GM12878 (cell line): ENCODE results near the gene USP51. TPM values are rescaled to one million over a fixed set of nuclear protein-coding genes. Genes with fewer than 3 reads are reported as not detected.

Experiments used
- ATAC-seq: fragments of 200-7000 bp; cut with Tn5 transposase; 3 replicates; pipeline ENCODE4 v1.9.1; 2020; ENCODE audit warnings: mild to moderate bottlenecking, moderate library complexity
- BruUV-seq: library from RNA; stranded (reverse); fragments of 400-500 nt; replicated peaks from 2 replicates; lab custom pipeline; 2021; lab: Mats Ljungman, UMichigan
- CTCF ChIA-PET: fragments of 300-600 bp; sonication (Branson Sonifier 250); formaldehyde crosslinking; extraction: SDS; loops from one replicate; lab custom pipeline; 2021; ENCODE audit warnings: inconsistent platforms; lab: Yijun Ruan, JAX
- POLR2A ChIA-PET: fragments of 350-600 bp; formaldehyde crosslinking; extraction: SDS; loops from one replicate; lab custom pipeline; 2021; ENCODE audit warnings: inconsistent platforms; lab: Charles Lee
- RAD21 ChIA-PET: fragments of 300-600 bp; sonication (Branson Sonifier 250); formaldehyde crosslinking; loops from one replicate; lab custom pipeline; 2023; ENCODE audit warnings: antibody characterized with exemption; ENCODE audit not compliant: unreplicated experiment; lab: Charles Lee
- SMC1A ChIA-PET: fragments of 300-600 bp; sonication (Branson Sonifier 250); formaldehyde crosslinking; loops from one replicate; lab custom pipeline; 2023; ENCODE audit not compliant: unreplicated experiment, uncharacterized antibody; lab: Charles Lee
- DNase-seq: peaks from one replicate; pipeline ENCODE4 v3.0.0-alpha.2; 2011; ENCODE audit warnings: low read depth, low spot score
- FAIRE-seq: peaks from 3 replicates; lab custom pipeline; 2011; peaks lifted over from hg19 to GRCh38; lab: Jason Lieb, UNC
- H2AFZ ChIP-seq: 2 replicates; pipeline ENCODE4 v1.6.0; 2011; ENCODE audit warnings: low read depth, low read length, control low read depth; ENCODE audit not compliant: control insufficient read depth
- H3K27ac ChIP-seq: 2 replicates; pipeline ENCODE4 v1.5.1; 2011; ENCODE audit warnings: control low read depth; ENCODE audit not compliant: control insufficient read depth, insufficient read depth
- H3K27me3 ChIP-seq, 2 experiments: replicated peaks in 1 of 2; 2 replicates each; pipeline versions ENCODE4 v1.6.0 to v1.6.1; 2011; ENCODE audit warnings: low read length in 1 of 2; ENCODE audit not compliant: control insufficient read depth in 2 of 2, insufficient read depth in 2 of 2
- H3K36me3 ChIP-seq, 2 experiments: 2 replicates each; pipeline ENCODE4 v1.5.1; 2011; ENCODE audit warnings: low read length in 1 of 2; ENCODE audit not compliant: control insufficient read depth in 2 of 2, insufficient read depth in 2 of 2
- H3K4me1 ChIP-seq: 2 replicates; pipeline ENCODE4 v1.6.1; 2011; ENCODE audit warnings: mild to moderate bottlenecking, low read length, moderate library complexity, mixed read lengths; ENCODE audit not compliant: control insufficient read depth, insufficient read depth
- H3K4me2 ChIP-seq: 2 replicates; pipeline ENCODE4 v1.6.0; 2011; ENCODE audit warnings: control low read depth; ENCODE audit not compliant: control insufficient read depth, insufficient read depth
- H3K4me3 ChIP-seq: fragments of 200-600 bp; sonication (generic); 2 replicates; pipeline ENCODE4 v1.5.1; 2016
- H3K79me2 ChIP-seq: 2 replicates; pipeline ENCODE4 v1.6.0; 2011; ENCODE audit warnings: low read length; ENCODE audit not compliant: control insufficient read depth, insufficient read depth
- H3K9ac ChIP-seq: 2 replicates; pipeline ENCODE4 v1.8.0; 2011; ENCODE audit warnings: low read length, control low read depth, mixed read lengths; ENCODE audit not compliant: control insufficient read depth, insufficient read depth
- H3K9me3 ChIP-seq: replicated peaks from 3 replicates; pipeline ENCODE4 v1.5.1; 2011; ENCODE audit warnings: mild to moderate bottlenecking, low read length; ENCODE audit not compliant: control insufficient read depth, insufficient read depth
- H4K20me1 ChIP-seq: 2 replicates; pipeline ENCODE4 v1.6.0; 2011; ENCODE audit not compliant: control insufficient read depth, insufficient read depth
- BCL11A ChIP-seq: IDR thresholded peaks from 2 replicates; pipeline ENCODE4 v1.6.1; 2011; ENCODE audit warnings: low read depth, low read length
- LARP7 ChIP-seq: fragments of 450-650 bp; IDR thresholded peaks from 2 replicates; pipeline ENCODE4 v1.6.1; 2017; ENCODE audit warnings: mild to moderate bottlenecking
- NKRF ChIP-seq: fragments of 450-650 bp; conservative IDR thresholded peaks from 2 replicates; pipeline ENCODE4 v1.6.1; 2017; ENCODE audit warnings: mild to moderate bottlenecking, moderate library complexity
- RELA ChIP-seq: fragments of 450-650 bp; IDR thresholded peaks from 2 replicates; pipeline ENCODE4 v1.8.0; 2014; ENCODE audit warnings: borderline replicate concordance; ENCODE audit not compliant: partially characterized antibody
- SMC3 ChIP-seq: IDR thresholded peaks from 2 replicates; pipeline ENCODE4 v1.6.1; 2011; ENCODE audit warnings: low read length, improper control_type of control experiment, borderline replicate concordance
- ZNF24 ChIP-seq: fragments of 450-650 bp; IDR thresholded peaks from 2 replicates; pipeline ENCODE4 v1.6.1; 2017; ENCODE audit warnings: antibody characterized with exemption, mild to moderate bottlenecking
- WGBS: methylation state at CpG from one replicate; pipeline ENCODE4 v1.1.6; 2016; ENCODE audit warnings: low lambda C conversion rate; ENCODE audit not compliant: insufficient replicate concordance, insufficient coverage; ENCODE audit errors: missing lambda C conversion rate; 5-methylcytosine and 5-hydroxymethylcytosine counted together
- in situ Hi-C: fragments of 300-500 bp; cut with MboI; formaldehyde crosslinking; loops from 9 replicates; pipeline ENCODE4 v1.14.3; 2018; ENCODE audit warnings: mixed read lengths
- intact Hi-C: fragments of 100-400 bp; cut with micrococcal nuclease; formaldehyde crosslinking; loops from one replicate; pipeline ENCODE4 v1.14.2; 2022; ENCODE audit not compliant: unreplicated experiment
- polyA plus RNA-seq, 11 experiments: library from polyadenylated mRNA; depleted of rRNA in 4 of 11; unstranded in 6 of 11; stranded (reverse) in 5 of 11; fragments of >200 nt; fragmentation: Nextera tagmentation in 4 of 11; fragmentation: Illumina TruSeq in 1 of 11; extraction: Ambion mirVana in 4 of 11; extraction: Trizol in 1 of 11; gene quantifications; 1 replicate in 1 of 11; 2 replicates in 10 of 11; pipeline versions ENCODE4 v1.2.1 to v1.2.3, GENCODE V29; 2011 to 2016; ENCODE audit warnings: inconsistent platforms in 2 of 11, missing spikeins in 2 of 11, low read depth in 1 of 11
- total RNA-seq, 4 experiments: library from RNA; depleted of rRNA in 3 of 4; stranded (reverse); fragments of >200 nt in 3 of 4; fragmentation: Illumina TruSeq in 1 of 4; extraction: Trizol in 1 of 4; gene quantifications; 2 replicates each; pipeline versions ENCODE4 v1.2.1 to v1.2.3, GENCODE V29; 2013 to 2021
- TF ChIP-seq, protein P1 (sequence below): fragments of 450-650 bp; IDR thresholded peaks from 2 replicates; pipeline ENCODE4 v1.6.1; 2017; ENCODE audit warnings: mild to moderate bottlenecking, moderate library complexity
- TF ChIP-seq, protein P2 (sequence below): IDR thresholded peaks from 2 replicates; pipeline ENCODE4 v1.6.1; 2012; ENCODE audit warnings: low read depth, low read length, improper control_type of control experiment
- TF ChIP-seq, protein P3 (sequence below): fragments of 450-650 bp; IDR thresholded peaks from 2 replicates; pipeline ENCODE4 v1.6.1; 2017; ENCODE audit warnings: mild to moderate bottlenecking, moderate library complexity

The USP51 gene
- total and polyA plus RNA-seq, 10 of the 15 experiments (the other 5 are each of a cell fraction or from before 2014, with no cell fraction given), result 0.52 to 1.7 (median 1.2) TPM

- TF ChIP-seq, protein P1, sequence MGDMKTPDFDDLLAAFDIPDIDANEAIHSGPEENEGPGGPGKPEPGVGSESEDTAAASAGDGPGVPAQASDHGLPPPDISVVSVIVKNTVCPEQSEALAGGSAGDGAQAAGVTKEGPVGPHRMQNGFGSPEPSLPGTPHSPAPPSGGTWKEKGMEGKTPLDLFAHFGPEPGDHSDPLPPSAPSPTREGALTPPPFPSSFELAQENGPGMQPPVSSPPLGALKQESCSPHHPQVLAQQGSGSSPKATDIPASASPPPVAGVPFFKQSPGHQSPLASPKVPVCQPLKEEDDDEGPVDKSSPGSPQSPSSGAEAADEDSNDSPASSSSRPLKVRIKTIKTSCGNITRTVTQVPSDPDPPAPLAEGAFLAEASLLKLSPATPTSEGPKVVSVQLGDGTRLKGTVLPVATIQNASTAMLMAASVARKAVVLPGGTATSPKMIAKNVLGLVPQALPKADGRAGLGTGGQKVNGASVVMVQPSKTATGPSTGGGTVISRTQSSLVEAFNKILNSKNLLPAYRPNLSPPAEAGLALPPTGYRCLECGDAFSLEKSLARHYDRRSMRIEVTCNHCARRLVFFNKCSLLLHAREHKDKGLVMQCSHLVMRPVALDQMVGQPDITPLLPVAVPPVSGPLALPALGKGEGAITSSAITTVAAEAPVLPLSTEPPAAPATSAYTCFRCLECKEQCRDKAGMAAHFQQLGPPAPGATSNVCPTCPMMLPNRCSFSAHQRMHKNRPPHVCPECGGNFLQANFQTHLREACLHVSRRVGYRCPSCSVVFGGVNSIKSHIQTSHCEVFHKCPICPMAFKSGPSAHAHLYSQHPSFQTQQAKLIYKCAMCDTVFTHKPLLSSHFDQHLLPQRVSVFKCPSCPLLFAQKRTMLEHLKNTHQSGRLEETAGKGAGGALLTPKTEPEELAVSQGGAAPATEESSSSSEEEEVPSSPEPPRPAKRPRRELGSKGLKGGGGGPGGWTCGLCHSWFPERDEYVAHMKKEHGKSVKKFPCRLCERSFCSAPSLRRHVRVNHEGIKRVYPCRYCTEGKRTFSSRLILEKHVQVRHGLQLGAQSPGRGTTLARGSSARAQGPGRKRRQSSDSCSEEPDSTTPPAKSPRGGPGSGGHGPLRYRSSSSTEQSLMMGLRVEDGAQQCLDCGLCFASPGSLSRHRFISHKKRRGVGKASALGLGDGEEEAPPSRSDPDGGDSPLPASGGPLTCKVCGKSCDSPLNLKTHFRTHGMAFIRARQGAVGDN, result no peak
Measured at GRCh38 chrX:55484948-55485347, 4.7 kb downstream of the USP51 start (continued).

DNA sequence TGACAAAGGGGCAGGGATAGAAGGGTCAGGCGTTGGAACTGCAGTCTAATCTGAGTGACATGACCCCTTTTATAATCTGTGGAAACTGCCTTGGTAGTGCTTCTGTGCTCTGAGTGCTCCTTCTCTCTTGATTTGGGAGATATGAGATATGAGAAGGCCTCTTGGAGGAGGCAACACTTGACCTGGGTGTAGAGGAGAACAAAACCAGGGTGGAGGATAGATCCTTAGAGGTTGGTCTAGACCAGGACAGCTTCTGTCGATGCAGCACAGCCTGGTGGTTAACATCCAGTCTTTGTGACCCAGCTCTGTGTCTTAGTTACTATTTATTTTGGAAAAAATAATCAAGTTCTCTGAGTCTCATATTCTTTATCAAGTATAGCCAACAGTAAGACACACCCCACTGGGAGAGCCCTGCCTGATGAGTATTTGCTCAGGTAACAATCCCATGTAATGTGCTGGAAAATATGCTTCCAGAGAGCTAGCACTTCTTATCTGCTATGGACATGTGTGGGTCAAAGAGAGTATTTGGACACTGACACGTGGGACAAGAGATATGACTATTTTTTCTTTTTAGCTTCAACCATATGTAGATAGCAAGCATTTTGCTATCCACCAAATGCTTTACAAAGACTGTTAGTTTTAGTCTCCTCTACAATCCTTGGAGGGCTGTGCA, 9.1 kb downstream of the USP51 start:
- ChIA-PET POLR2A (no interaction called here), CTCF (interaction anchor here (0.7 kb wide), 1 partner anchor 139 kb away, joined by 4 read pairs; no protein-coding TSS in a partner anchor), SMC1A (no interaction called here), RAD21 (no interaction called here)
- Histone ChIP-seq H4K20me1 (no peaks in the 10 kb centered on the region), H3K4me1 (no peaks in the 10 kb centered on the region), H3K9ac (no peak overlapping the region), H3K27me3 (no peaks in the 10 kb centered on the region), H3K4me2 (no peak overlapping the region), H2AFZ (no peak overlapping the region), H3K9me3 (no peaks in the 10 kb centered on the region), H3K27ac (no peak overlapping the region), H3K4me3 (no peak overlapping the region), H3K36me3 (no peaks in the 10 kb centered on the region), H3K79me2 (no peaks in the 10 kb centered on the region)
- ATAC-seq (no peak), FAIRE-seq (no peak), DNase-seq (no peak)
- WGBS, result 0% methylated on average over 3 of the region's 3 CpGs
- in situ Hi-C loops, result loop anchor here (25.0 kb wide), 1 partner anchor 757 kb away; the partner anchor contains the start of gene KLF8
- no TSS peak for BruUV-seq
- intact Hi-C loops, result no loop called here
- TF ChIP-seq, protein P2, sequence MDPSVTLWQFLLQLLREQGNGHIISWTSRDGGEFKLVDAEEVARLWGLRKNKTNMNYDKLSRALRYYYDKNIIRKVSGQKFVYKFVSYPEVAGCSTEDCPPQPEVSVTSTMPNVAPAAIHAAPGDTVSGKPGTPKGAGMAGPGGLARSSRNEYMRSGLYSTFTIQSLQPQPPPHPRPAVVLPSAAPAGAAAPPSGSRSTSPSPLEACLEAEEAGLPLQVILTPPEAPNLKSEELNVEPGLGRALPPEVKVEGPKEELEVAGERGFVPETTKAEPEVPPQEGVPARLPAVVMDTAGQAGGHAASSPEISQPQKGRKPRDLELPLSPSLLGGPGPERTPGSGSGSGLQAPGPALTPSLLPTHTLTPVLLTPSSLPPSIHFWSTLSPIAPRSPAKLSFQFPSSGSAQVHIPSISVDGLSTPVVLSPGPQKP, result no peak
- TF ChIP-seq SMC3, result no peak
- no peak for TF ChIP-seq ZNF24
- no peak for TF ChIP-seq RELA
- TF ChIP-seq NKRF, result no peak
- no peak for TF ChIP-seq LARP7
- no peak for TF ChIP-seq BCL11A
- TF ChIP-seq, protein P3, sequence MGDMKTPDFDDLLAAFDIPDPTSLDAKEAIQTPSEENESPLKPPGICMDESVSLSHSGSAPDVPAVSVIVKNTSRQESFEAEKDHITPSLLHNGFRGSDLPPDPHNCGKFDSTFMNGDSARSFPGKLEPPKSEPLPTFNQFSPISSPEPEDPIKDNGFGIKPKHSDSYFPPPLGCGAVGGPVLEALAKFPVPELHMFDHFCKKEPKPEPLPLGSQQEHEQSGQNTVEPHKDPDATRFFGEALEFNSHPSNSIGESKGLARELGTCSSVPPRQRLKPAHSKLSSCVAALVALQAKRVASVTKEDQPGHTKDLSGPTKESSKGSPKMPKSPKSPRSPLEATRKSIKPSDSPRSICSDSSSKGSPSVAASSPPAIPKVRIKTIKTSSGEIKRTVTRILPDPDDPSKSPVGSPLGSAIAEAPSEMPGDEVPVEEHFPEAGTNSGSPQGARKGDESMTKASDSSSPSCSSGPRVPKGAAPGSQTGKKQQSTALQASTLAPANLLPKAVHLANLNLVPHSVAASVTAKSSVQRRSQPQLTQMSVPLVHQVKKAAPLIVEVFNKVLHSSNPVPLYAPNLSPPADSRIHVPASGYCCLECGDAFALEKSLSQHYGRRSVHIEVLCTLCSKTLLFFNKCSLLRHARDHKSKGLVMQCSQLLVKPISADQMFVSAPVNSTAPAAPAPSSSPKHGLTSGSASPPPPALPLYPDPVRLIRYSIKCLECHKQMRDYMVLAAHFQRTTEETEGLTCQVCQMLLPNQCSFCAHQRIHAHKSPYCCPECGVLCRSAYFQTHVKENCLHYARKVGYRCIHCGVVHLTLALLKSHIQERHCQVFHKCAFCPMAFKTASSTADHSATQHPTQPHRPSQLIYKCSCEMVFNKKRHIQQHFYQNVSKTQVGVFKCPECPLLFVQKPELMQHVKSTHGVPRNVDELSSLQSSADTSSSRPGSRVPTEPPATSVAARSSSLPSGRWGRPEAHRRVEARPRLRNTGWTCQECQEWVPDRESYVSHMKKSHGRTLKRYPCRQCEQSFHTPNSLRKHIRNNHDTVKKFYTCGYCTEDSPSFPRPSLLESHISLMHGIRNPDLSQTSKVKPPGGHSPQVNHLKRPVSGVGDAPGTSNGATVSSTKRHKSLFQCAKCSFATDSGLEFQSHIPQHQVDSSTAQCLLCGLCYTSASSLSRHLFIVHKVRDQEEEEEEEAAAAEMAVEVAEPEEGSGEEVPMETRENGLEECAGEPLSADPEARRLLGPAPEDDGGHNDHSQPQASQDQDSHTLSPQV, result no peak
